ENCODE results near the gene DOK1.
A peak's percentile ranks its signal among the peaks of the same experiment; 100 is the strongest.

Gene DOK1

GRCh38 chr2:74599676-74600075, 45.2 kb downstream of the DOK1 start:
- Histone ChIP-seq H4K12ac (ENCODE audit: low read depth, low read length) (no peak overlapping the region), H3K14ac (ENCODE audit: low read length) (no peak overlapping the region), H2AK5ac (ENCODE audit: low read length) (no peak overlapping the region), H4K8ac (ENCODE audit: low read depth, low read length) (no peak overlapping the region), H3K79me1 (ENCODE audit: low read length) (no peaks in the 10 kb centered on the region), H3K23ac (ENCODE audit: low read length) (no peak overlapping the region), H3K9ac (ENCODE audit: low read length) (no peak overlapping the region), H3K79me2 (ENCODE audit: control insufficient read depth, insufficient read depth, low read length, poor library complexity) (no peaks in the 10 kb centered on the region), H3K27me3 (ENCODE audit: insufficient read depth, low read length) (peaks cover 2% of the 10 kb centered on the region), H2AFZ (ENCODE audit: insufficient read depth, low read length, poor library complexity) (no peak overlapping the region), H3K4ac (ENCODE audit: low read depth, low read length) (no peak overlapping the region), H4K91ac (ENCODE audit: low read depth, low read length) (no peak overlapping the region), H2BK12ac (ENCODE audit: low read length) (no peak overlapping the region), H2BK120ac (ENCODE audit: insufficient read depth, low read length, poor library complexity) (no peak overlapping the region), H3K4me3 (ENCODE audit: low read depth, low read length) (no peak overlapping the region), H3K4me2 (ENCODE audit: low read length) (no peak overlapping the region), H3K36me3 (ENCODE audit: control insufficient read depth in 1 of 2, insufficient read depth in 2 of 2, low read length in 2 of 2) (no peaks in the 10 kb centered on the region), H3K9me3 (ENCODE audit: insufficient read depth, low read depth, low read length) (no peaks in the 10 kb centered on the region), H2BK5ac (ENCODE audit: low read depth, low read length, poor library complexity) (no peak overlapping the region), H3K4me1 (ENCODE audit: control insufficient read depth in 1 of 2, insufficient read depth in 2 of 2, low read length in 2 of 2) (no peaks in the 10 kb centered on the region), H3K18ac (ENCODE audit: low read length) (no peak overlapping the region), H3K27ac (ENCODE audit: low read depth, low read length) (no peak overlapping the region)
- WGBS (ENCODE audit: extremely low coverage, insufficient coverage, insufficient read length): no CpG with 5 or more reads among the region's 3 CpGs
- DNase-seq: no peak

- no peak overlapping the region for H3K4me3 ChIP-seq (ENCODE audit: low read depth, low read length)
- no peak overlapping the region for H2BK12ac ChIP-seq (ENCODE audit: low read length)
- no peak overlapping the region for H2BK5ac ChIP-seq (ENCODE audit: low read depth, low read length, poor library complexity)
- no peak overlapping the region for H2AK5ac ChIP-seq (ENCODE audit: low read length)
- no peak overlapping the region for H3K9ac ChIP-seq (ENCODE audit: low read length)
- H4K12ac ChIP-seq (ENCODE audit: low read depth, low read length): no peak overlapping the region
- no peak overlapping the region for H3K4ac ChIP-seq (ENCODE audit: low read depth, low read length)
- H2AFZ ChIP-seq (ENCODE audit: insufficient read depth, low read length, poor library complexity): no peak overlapping the region
- no CpG with 5 or more reads among the region's 1 CpG for WGBS (ENCODE audit: extremely low coverage, insufficient coverage, insufficient read length)
- H3K79me2 ChIP-seq (ENCODE audit: control insufficient read depth, insufficient read depth, low read length, poor library complexity): no peaks in the 10 kb centered on the region
- no peak overlapping the region for H3K14ac ChIP-seq (ENCODE audit: low read length)
- no peak overlapping the region for H4K91ac ChIP-seq (ENCODE audit: low read depth, low read length)
- H3K9me3 ChIP-seq (ENCODE audit: insufficient read depth, low read depth, low read length): no peaks in the 10 kb centered on the region
- no peak overlapping the region for H3K18ac ChIP-seq (ENCODE audit: low read length)
- H4K8ac ChIP-seq (ENCODE audit: low read depth, low read length): no peak overlapping the region
- no peak overlapping the region for H3K27ac ChIP-seq (ENCODE audit: low read depth, low read length)
- no peak for DNase-seq
- H3K4me2 ChIP-seq (ENCODE audit: low read length): no peak overlapping the region
- no peaks in the 10 kb centered on the region for H3K4me1 ChIP-seq (ENCODE audit: control insufficient read depth in 1 of 2, insufficient read depth in 2 of 2, low read length in 2 of 2)
- H3K36me3 ChIP-seq (ENCODE audit: control insufficient read depth in 1 of 2, insufficient read depth in 2 of 2, low read length in 2 of 2): no peaks in the 10 kb centered on the region
- no peaks in the 10 kb centered on the region for H3K79me1 ChIP-seq (ENCODE audit: low read length)
- peaks cover 2% of the 10 kb centered on the region for H3K27me3 ChIP-seq (ENCODE audit: insufficient read depth, low read length)
- no peak overlapping the region for H3K23ac ChIP-seq (ENCODE audit: low read length)
- no peak overlapping the region for H2BK120ac ChIP-seq (ENCODE audit: insufficient read depth, low read length, poor library complexity)
Measured at GRCh38 chr2:74602586-74603281, 48.2 kb downstream of the DOK1 start.

GRCh38 chr2:74603282-74604000, 48.9 kb downstream of the DOK1 start:
- no peak for DNase-seq
- WGBS (ENCODE audit: extremely low coverage, insufficient coverage, insufficient read length): no CpG with 5 or more reads among the region's 7 CpGs

GRCh38 chr2:74606927-74607326, 52.4 kb downstream of the DOK1 start:
- Histone ChIP-seq H2AK5ac (ENCODE audit: low read length) (no peak overlapping the region), H3K4me3 (ENCODE audit: low read depth, low read length) (no peak overlapping the region), H4K91ac (ENCODE audit: low read depth, low read length) (no peak overlapping the region), H3K9me3 (ENCODE audit: insufficient read depth, low read depth, low read length) (no peaks in the 10 kb centered on the region), H3K27ac (ENCODE audit: low read depth, low read length) (no peak overlapping the region), H3K79me2 (ENCODE audit: control insufficient read depth, insufficient read depth, low read length, poor library complexity) (no peaks in the 10 kb centered on the region), H2BK12ac (ENCODE audit: low read length) (no peak overlapping the region), H2AFZ (ENCODE audit: insufficient read depth, low read length, poor library complexity) (no peak overlapping the region), H2BK120ac (ENCODE audit: insufficient read depth, low read length, poor library complexity) (no peak overlapping the region), H3K4me2 (ENCODE audit: low read length) (no peak overlapping the region), H4K8ac (ENCODE audit: low read depth, low read length) (no peak overlapping the region), H3K36me3 (ENCODE audit: control insufficient read depth in 1 of 2, insufficient read depth in 2 of 2, low read length in 2 of 2) (no peaks in the 10 kb centered on the region), H3K4ac (ENCODE audit: low read depth, low read length) (no peak overlapping the region), H3K79me1 (ENCODE audit: low read length) (no peaks in the 10 kb centered on the region), H2BK5ac (ENCODE audit: low read depth, low read length, poor library complexity) (no peak overlapping the region), H3K14ac (ENCODE audit: low read length) (no peak overlapping the region), H3K18ac (ENCODE audit: low read length) (no peak overlapping the region), H3K4me1 (ENCODE audit: control insufficient read depth in 1 of 2, insufficient read depth in 2 of 2, low read length in 2 of 2) (no peaks in the 10 kb centered on the region), H4K12ac (ENCODE audit: low read depth, low read length) (no peak overlapping the region), H3K9ac (ENCODE audit: low read length) (no peak overlapping the region), H3K27me3 (ENCODE audit: insufficient read depth, low read length) (peaks cover 2% of the 10 kb centered on the region), H3K23ac (ENCODE audit: low read length) (no peak overlapping the region)
- WGBS (ENCODE audit: extremely low coverage, insufficient coverage, insufficient read length): no CpG with 5 or more reads among the region's 5 CpGs
- peak in 1 of 2 donors; percentile 58 for DNase-seq

More at GRCh38 chr2:74603282-74604000, 48.9 kb downstream of the DOK1 start:
- Histone ChIP-seq H3K79me2 (ENCODE audit: control insufficient read depth, insufficient read depth, low read length, poor library complexity) (no peaks in the 10 kb centered on the region), H4K12ac (ENCODE audit: low read depth, low read length) (no peak overlapping the region), H3K4me3 (ENCODE audit: low read depth, low read length) (no peak overlapping the region), H2AFZ (ENCODE audit: insufficient read depth, low read length, poor library complexity) (no peak overlapping the region), H3K27ac (ENCODE audit: low read depth, low read length) (no peak overlapping the region), H3K4ac (ENCODE audit: low read depth, low read length) (no peak overlapping the region), H2BK120ac (ENCODE audit: insufficient read depth, low read length, poor library complexity) (no peak overlapping the region), H3K9ac (ENCODE audit: low read length) (no peak overlapping the region), H3K14ac (ENCODE audit: low read length) (no peak overlapping the region), H3K27me3 (ENCODE audit: insufficient read depth, low read length) (peaks cover 2% of the 10 kb centered on the region), H3K9me3 (ENCODE audit: insufficient read depth, low read depth, low read length) (no peaks in the 10 kb centered on the region), H3K79me1 (ENCODE audit: low read length) (no peaks in the 10 kb centered on the region), H3K36me3 (ENCODE audit: control insufficient read depth in 1 of 2, insufficient read depth in 2 of 2, low read length in 2 of 2) (no peaks in the 10 kb centered on the region), H3K4me2 (ENCODE audit: low read length) (no peak overlapping the region), H4K91ac (ENCODE audit: low read depth, low read length) (no peak overlapping the region), H3K23ac (ENCODE audit: low read length) (peak overlapping the region; percentile 24), H2BK12ac (ENCODE audit: low read length) (no peak overlapping the region), H2BK5ac (ENCODE audit: low read depth, low read length, poor library complexity) (no peak overlapping the region), H4K8ac (ENCODE audit: low read depth, low read length) (no peak overlapping the region), H3K4me1 (ENCODE audit: control insufficient read depth in 1 of 2, insufficient read depth in 2 of 2, low read length in 2 of 2) (no peaks in the 10 kb centered on the region), H3K18ac (ENCODE audit: low read length) (no peak overlapping the region), H2AK5ac (ENCODE audit: low read length) (no peak overlapping the region)
